Measurements from ENCODE around the gene EPHB1. TPM values are rescaled to one million over a fixed set of nuclear protein-coding genes. Genes with fewer than 3 reads are reported as not detected.
"Not testable (repeated sequence)": the region's sequence is repeated elsewhere in the genome, so short reads cannot be mapped to it uniquely, and the experiment has no call there.

EPHB1 gene
- polyA plus RNA-seq, 6 donors from 2014 or later: not detected

DNA sequence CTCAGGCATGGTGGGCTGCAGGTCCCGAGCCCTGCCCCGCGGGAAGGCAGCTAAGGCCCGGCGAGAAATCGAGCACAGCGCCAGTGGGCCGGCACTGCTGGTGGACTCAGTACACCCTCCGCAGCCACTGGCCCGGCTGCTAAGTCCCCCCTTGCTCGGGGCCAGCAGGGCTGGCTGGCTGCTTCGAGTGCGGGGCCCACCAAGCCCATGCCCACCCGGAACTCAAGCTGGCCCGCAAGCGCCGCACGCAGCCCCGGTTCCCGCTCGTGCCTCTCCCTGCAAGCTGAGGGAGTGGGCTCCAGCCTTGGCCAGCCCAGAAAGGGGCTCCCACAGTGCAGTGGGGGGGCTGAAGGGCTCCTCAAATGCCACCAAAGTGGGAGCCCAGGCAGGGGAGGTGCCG is 244.5 kb downstream of the EPHB1 start:
- not testable (repeated sequence) for H3K27ac Mint-ChIP-seq; H3K4me3 Mint-ChIP-seq; ATAC-seq (ENCODE audit: low read depth in 2 of 2); H3K4me1 Mint-ChIP-seq; H3K36me3 Mint-ChIP-seq; H3K27me3 Mint-ChIP-seq; DNase-seq; H3K9me3 Mint-ChIP-seq

GRCh38 chr3:135040321-135041240 is 245.5 kb downstream of the EPHB1 start:
- Mint-ChIP-seq H3K9me3 (peaks cover 0 to 5% (median 0%) of the 10 kb centered on the region in 7 donors), H3K36me3 (no peaks in the 10 kb centered on the region), H3K4me3 (no peak overlapping the region), H3K27me3 (peaks cover 0 to 4% (median 0%) of the 10 kb centered on the region in 3 donors), H3K27ac (no peak overlapping the region), H3K4me1 (no peaks in the 10 kb centered on the region)
- ATAC-seq (ENCODE audit: low read depth in 2 of 2) (no peak), DNase-seq (no peak)

DNA sequence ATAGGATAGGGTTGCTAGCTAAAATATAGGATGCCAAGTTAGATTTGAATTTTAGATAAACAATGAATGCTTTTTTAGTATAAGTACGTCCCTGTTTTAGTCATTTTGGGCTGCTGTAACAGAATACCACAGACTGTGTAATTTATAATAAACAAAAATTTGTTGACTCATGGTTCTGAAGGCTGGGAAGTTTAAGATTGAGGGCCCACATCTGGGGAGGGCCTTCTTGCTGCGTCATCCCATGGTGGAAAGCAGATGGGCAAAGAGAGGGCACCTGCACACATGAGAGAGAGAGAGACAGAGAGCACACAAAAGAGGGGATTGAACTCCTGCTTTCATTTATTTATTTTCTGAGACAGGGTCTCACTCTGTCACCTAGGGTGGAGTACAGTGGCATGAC is 246.5 kb downstream of the EPHB1 start:
- ATAC-seq (ENCODE audit: low read depth in 2 of 2): no peak
- Mint-ChIP-seq H3K27me3 (peaks cover 0 to under 1% (median 0%) of the 10 kb centered on the region in 3 donors), H3K27ac (no peak overlapping the region), H3K4me3 (no peak overlapping the region), H3K36me3 (no peaks in the 10 kb centered on the region), H3K4me1 (no peaks in the 10 kb centered on the region), H3K9me3 (peaks cover 0 to 2% (median 0%) of the 10 kb centered on the region in 7 donors)
- DNase-seq: no peak

DNA sequence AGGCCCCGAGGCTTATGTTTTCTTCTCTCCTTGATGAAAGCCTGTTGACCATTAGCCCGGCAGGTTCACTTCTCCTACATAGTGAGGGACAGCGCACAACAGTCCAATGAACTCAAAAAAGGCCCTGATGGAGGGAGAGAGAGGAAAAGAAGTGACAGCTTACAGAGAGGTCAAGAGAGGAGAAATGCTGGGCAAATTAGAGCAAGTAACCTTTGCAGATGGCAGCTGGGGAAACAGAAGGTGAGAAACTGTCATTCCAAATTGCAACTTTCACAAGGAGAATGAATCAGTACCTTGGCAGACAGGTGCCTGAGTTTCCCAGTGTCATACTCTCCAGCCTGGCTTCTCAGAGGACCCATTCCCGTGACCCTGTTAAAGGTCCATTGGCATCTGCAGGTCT is 252.0 kb downstream of the EPHB1 start:
- Mint-ChIP-seq H3K36me3 (no peaks in the 10 kb centered on the region), H3K27ac (no peak overlapping the region), H3K4me1 (no peaks in the 10 kb centered on the region), H3K9me3 (peaks cover 0 to 3% (median 0%) of the 10 kb centered on the region in 7 donors), H3K27me3 (no peaks in the 10 kb centered on the region), H3K4me3 (no peak overlapping the region)
- ATAC-seq (ENCODE audit: low read depth in 2 of 2): no peak
- no peak for DNase-seq

DNA sequence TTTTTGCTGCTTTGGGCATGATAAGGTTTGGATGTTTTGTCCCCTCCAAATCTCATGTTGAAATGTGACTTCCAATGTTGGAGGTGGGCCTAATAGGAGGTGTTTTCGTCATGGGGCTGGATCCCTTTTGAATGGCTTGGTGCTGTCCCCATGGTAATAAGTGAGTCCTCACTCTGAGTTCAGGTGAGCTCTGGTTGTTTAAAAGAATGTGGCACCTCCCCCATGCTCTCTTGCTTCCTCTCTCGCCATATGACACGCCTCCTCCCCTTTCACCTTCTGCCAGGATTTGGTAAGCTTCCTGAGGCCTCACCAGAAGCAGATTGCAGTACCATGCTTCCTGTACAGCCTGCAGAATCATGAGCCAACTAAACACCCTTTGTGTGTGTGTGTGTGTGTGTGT is 255.5 kb downstream of the EPHB1 start:
- no peaks in the 10 kb centered on the region for H3K4me1 Mint-ChIP-seq
- H3K9me3 Mint-ChIP-seq: peaks cover 0 to 3% (median 0%) of the 10 kb centered on the region in 7 donors
- no peaks in the 10 kb centered on the region for H3K27me3 Mint-ChIP-seq
- H3K4me3 Mint-ChIP-seq: no peak overlapping the region
- no peak overlapping the region for H3K27ac Mint-ChIP-seq
- ATAC-seq (ENCODE audit: low read depth in 2 of 2): no peak
- H3K36me3 Mint-ChIP-seq: no peaks in the 10 kb centered on the region
- DNase-seq: no peak

DNA sequence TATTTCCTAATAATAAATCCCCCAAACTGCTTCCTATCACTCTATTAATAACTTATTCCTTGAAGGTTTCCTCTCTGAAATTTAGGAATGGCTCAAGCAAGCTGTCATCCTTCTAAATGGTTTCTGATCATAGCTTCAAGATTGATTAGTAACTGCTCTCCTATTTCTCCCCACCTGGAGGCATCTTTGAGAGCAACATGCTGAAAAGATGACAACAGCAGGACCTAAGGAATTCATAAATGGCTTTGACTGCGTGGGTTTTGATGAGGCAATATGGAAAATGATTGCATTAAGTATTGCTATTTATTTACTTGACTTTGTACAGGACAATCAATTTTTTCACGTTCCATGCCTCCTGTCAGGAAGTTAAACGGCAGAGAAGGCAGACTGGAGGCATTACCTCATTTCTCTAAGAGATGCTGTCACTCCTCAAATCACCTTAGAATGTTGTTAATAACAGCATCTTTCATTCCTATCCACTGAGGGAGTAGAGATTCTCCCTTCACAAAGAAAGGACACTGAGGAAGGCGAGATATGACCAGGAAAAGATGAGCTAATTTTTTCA is 256.4 kb downstream of the EPHB1 start:
- ATAC-seq (ENCODE audit: low read depth in 2 of 2) (no peak), DNase-seq (no peak)
- no peaks in the 10 kb centered on the region for H3K4me1 Mint-ChIP-seq
- peaks cover 0 to 3% (median 0%) of the 10 kb centered on the region in 7 donors for H3K9me3 Mint-ChIP-seq
- H3K4me3 Mint-ChIP-seq: no peak overlapping the region
- no peak overlapping the region for H3K27ac Mint-ChIP-seq
- H3K36me3 Mint-ChIP-seq: no peaks in the 10 kb centered on the region
- H3K27me3 Mint-ChIP-seq: no peaks in the 10 kb centered on the region

GRCh38 chr3:135055449-135055848 is 260.4 kb downstream of the EPHB1 start:
- Mint-ChIP-seq H3K4me1 (no peaks in the 10 kb centered on the region), H3K4me3 (no peak overlapping the region)
- DNase-seq: no peak

DNA sequence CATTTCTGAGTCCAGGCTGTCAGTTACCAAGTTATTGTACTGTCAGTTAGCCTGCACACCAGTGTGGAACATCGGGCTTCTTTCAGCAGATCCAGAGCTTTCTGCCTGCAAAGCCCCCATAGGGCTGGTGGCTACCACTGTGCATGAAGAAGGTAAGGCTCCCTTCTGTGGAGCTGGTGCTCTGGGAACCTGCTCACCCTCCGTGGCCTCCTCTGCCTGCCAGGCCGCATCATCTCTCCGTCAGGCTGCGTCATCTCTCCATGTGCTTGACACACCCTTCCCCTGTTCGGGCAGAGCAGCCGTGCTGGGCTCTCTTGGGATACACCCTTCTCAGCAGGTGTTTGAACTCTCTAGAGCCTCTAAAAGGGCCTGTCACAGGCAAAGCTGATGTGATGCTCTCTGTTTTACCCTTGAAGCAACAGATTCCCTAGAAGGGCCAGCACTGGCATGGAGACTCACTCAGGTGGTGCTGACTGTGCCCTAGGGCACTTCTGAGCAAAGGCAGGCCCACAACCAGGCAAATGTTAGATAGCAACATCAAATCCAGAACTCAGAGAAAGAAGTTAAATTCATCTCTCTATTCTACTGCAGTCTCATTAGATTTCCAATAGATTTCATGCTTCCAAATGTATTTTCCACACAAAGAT is 261.1 kb downstream of the EPHB1 start:
- Mint-ChIP-seq H3K4me1 (no peaks in the 10 kb centered on the region), H3K4me3 (no peak overlapping the region), H3K27me3 (no peaks in the 10 kb centered on the region), H3K27ac (no peak overlapping the region), H3K36me3 (no peaks in the 10 kb centered on the region), H3K9me3 (peaks cover 0 to 8% (median 0%) of the 10 kb centered on the region in 7 donors)
- ATAC-seq (ENCODE audit: low read depth in 2 of 2) (no peak), DNase-seq (no peak)

More at GRCh38 chr3:135055449-135055848, 260.4 kb downstream of the EPHB1 start:
- H3K27ac Mint-ChIP-seq: no peak overlapping the region
- no peaks in the 10 kb centered on the region for H3K36me3 Mint-ChIP-seq
- ATAC-seq (ENCODE audit: low read depth in 2 of 2): no peak
- H3K27me3 Mint-ChIP-seq: no peaks in the 10 kb centered on the region
- peaks cover 0 to 8% (median 0%) of the 10 kb centered on the region in 7 donors for H3K9me3 Mint-ChIP-seq

GRCh38 chr3:135056733-135057310 is 261.8 kb downstream of the EPHB1 start:
- no peak overlapping the region for H3K4me3 Mint-ChIP-seq
- DNase-seq (no peak), ATAC-seq (ENCODE audit: low read depth in 2 of 2) (no peak)
- H3K27me3 Mint-ChIP-seq: no peaks in the 10 kb centered on the region
- no peaks in the 10 kb centered on the region for H3K36me3 Mint-ChIP-seq
- H3K9me3 Mint-ChIP-seq: peaks cover 0 to 8% (median under 1%) of the 10 kb centered on the region in 7 donors
- peak overlapping the region in 1 of 6 donors; percentile 29 for H3K27ac Mint-ChIP-seq
- H3K4me1 Mint-ChIP-seq: no peaks in the 10 kb centered on the region

DNA sequence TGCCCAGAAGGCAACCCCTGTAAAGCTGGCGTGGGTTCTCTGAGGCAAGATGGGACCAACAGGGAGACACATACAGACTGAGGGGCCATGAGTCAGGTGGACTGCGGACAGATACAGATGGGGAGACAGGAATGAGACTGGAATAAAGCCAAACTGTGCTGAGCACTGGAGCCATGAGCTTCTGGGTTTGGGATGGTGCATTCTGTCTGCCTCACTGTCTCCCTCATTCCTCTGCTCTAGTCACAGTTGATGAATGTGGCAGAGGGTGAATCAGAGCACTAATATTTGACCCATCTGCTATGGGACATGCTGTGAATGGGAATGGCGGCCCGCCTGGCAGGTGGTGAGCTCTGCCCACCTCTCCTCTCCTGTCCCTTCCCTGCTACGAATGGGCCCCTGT is 262.9 kb downstream of the EPHB1 start:
- H3K36me3 Mint-ChIP-seq: no peaks in the 10 kb centered on the region
- H3K9me3 Mint-ChIP-seq: peaks cover under 1 to 13% (median 7%) of the 10 kb centered on the region in 7 donors
- no peak for DNase-seq
- H3K4me1 Mint-ChIP-seq: no peaks in the 10 kb centered on the region
- no peak overlapping the region for H3K27ac Mint-ChIP-seq
- no peak overlapping the region for H3K4me3 Mint-ChIP-seq
- no peak for ATAC-seq (ENCODE audit: low read depth in 2 of 2)
- H3K27me3 Mint-ChIP-seq: no peaks in the 10 kb centered on the region

GRCh38 chr3:135059580-135059979 is 264.5 kb downstream of the EPHB1 start:
- Mint-ChIP-seq H3K4me1 (no peaks in the 10 kb centered on the region), H3K36me3 (no peaks in the 10 kb centered on the region), H3K27ac (no peak overlapping the region), H3K4me3 (no peak overlapping the region), H3K9me3 (peaks cover 6 to 28% (median 12%) of the 10 kb centered on the region in 7 donors), H3K27me3 (no peaks in the 10 kb centered on the region)
- no peak for ATAC-seq (ENCODE audit: low read depth in 2 of 2)
- no peak for DNase-seq

GRCh38 chr3:135066844-135067727 is 272.0 kb downstream of the EPHB1 start:
- peaks cover 6 to 27% (median 15%) of the 10 kb centered on the region in 7 donors for H3K9me3 Mint-ChIP-seq
- not testable (repeated sequence) for H3K4me3 Mint-ChIP-seq

More at GRCh38 chr3:135066844-135067727, 272.0 kb downstream of the EPHB1 start:
- H3K27ac Mint-ChIP-seq; ATAC-seq (ENCODE audit: low read depth in 2 of 2); H3K4me1 Mint-ChIP-seq; H3K36me3 Mint-ChIP-seq; DNase-seq: not testable (repeated sequence)
- peaks cover 0 to 17% (median 4%) of the 10 kb centered on the region in 3 donors for H3K27me3 Mint-ChIP-seq

Data from naive B cell (primary cell).